RWPE2 (cell line): ENCODE measurements around the gene SLC6A2.

Source experiments
- ATAC-seq: fragments of 200-7000 bp; cut with Tn5 transposase; 3 replicates; pipeline ENCODE4 v1.9.1; 2021; ENCODE audit warnings: low read depth
- DNase-seq: peaks from one replicate; pipeline ENCODE4 v3.0.0-alpha.2; 2020; ENCODE audit warnings: low spot score
- H3K27ac ChIP-seq: fragments of 450-650 bp; 2 replicates; pipeline ENCODE4 v1.5.1; 2017; ENCODE audit warnings: mild to moderate bottlenecking; ENCODE audit not compliant: poor library complexity, severe bottlenecking
- H3K27me3 ChIP-seq: fragments of 250-450 bp; sonication (Bioruptor Pico); 2 replicates; pipeline ENCODE4 v1.5.1; 2021; ENCODE audit warnings: mild to moderate bottlenecking, moderate library complexity; ENCODE audit not compliant: insufficient read depth, poor library complexity, severe bottlenecking
- H3K36me3 ChIP-seq: fragments of 250-450 bp; sonication (Bioruptor Pico); 2 replicates; pipeline ENCODE4 v1.5.1; 2020; ENCODE audit warnings: low read depth, mild to moderate bottlenecking, moderate library complexity
- H3K4me1 ChIP-seq: fragments of 250-450 bp; sonication (Bioruptor Pico); 2 replicates; pipeline ENCODE4 v1.5.1; 2021; ENCODE audit warnings: mild to moderate bottlenecking, moderate library complexity; ENCODE audit not compliant: insufficient read depth, poor library complexity, severe bottlenecking
- H3K4me3 ChIP-seq: fragments of 250-450 bp; sonication (Bioruptor Pico); 2 replicates; pipeline ENCODE4 v1.5.1; 2021; ENCODE audit warnings: mild to moderate bottlenecking, moderate library complexity; ENCODE audit not compliant: severe bottlenecking
- H3K9me3 ChIP-seq: fragments of 250-450 bp; sonication (Bioruptor Pico); 2 replicates; pipeline ENCODE4 v1.5.1; 2021; ENCODE audit warnings: mild to moderate bottlenecking, moderate library complexity; ENCODE audit not compliant: severe bottlenecking
- CTCF ChIP-seq: fragments of 450-650 bp; IDR thresholded peaks from one replicate; pipeline ENCODE4 v1.5.1; 2017; ENCODE audit warnings: mild to moderate bottlenecking, moderate library complexity; ENCODE audit not compliant: poor library complexity, severe bottlenecking

Gene SLC6A2

DNA sequence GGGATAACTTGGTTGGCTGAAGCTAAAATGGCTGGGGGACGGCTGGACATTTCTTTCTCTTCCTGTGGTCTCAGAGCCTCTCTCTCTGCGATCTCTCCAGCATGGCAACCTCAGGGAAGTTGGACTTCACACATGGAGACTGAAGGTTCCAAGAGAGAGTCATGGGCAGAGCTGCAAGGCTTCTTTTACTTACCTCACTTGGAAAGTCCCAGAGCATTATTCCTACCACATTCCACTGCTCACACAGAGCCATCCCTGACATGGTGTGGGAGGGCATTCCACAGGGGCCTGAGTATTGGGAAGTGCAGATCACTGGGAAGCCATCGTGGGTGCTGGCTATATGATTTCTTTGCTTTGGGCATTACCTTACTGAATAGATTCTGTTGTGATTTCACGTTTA is 9.8 kb upstream of the SLC6A2 start:
- H3K9me3 ChIP-seq, result no peaks in the 10 kb centered on the region
- H3K4me3 ChIP-seq, result no peak overlapping the region
- H3K36me3 ChIP-seq, result no peaks in the 10 kb centered on the region
- ATAC-seq, result no peak
- no peak for DNase-seq
- no peak overlapping the region for H3K27ac ChIP-seq
- no peak for TF ChIP-seq CTCF
- H3K4me1 ChIP-seq, result no peaks in the 10 kb centered on the region
- no peaks in the 10 kb centered on the region for H3K27me3 ChIP-seq

- ATAC-seq, result no peak
- TF ChIP-seq CTCF, result no peak
- H3K9me3 ChIP-seq, result no peaks in the 10 kb centered on the region
- H3K27ac ChIP-seq, result no peak overlapping the region
- no peak overlapping the region for H3K4me3 ChIP-seq
- no peaks in the 10 kb centered on the region for H3K27me3 ChIP-seq
- H3K36me3 ChIP-seq, result no peaks in the 10 kb centered on the region
- H3K4me1 ChIP-seq, result no peaks in the 10 kb centered on the region
- no peak for DNase-seq
These were observed 8.4 kb upstream of the SLC6A2 start for GRCh38 chr16:55647343-55647742.

- Histone ChIP-seq H3K27ac (no peak overlapping the region), H3K9me3 (no peaks in the 10 kb centered on the region), H3K27me3 (peaks cover 4% of the 10 kb centered on the region), H3K36me3 (no peaks in the 10 kb centered on the region), H3K4me3 (no peak overlapping the region), H3K4me1 (no peaks in the 10 kb centered on the region)
- ATAC-seq (no peak), DNase-seq (no peak)
- peak; percentile 30 for TF ChIP-seq CTCF
These were observed 8.0 kb upstream of the SLC6A2 start for GRCh38 chr16:55647798-55648197.

- Histone ChIP-seq H3K27me3 (peaks cover 43% of the 10 kb centered on the region), H3K4me1 (no peaks in the 10 kb centered on the region), H3K27ac (no peak overlapping the region), H3K9me3 (no peaks in the 10 kb centered on the region), H3K4me3 (no peak overlapping the region), H3K36me3 (no peaks in the 10 kb centered on the region)
- DNase-seq, result no peak
- ATAC-seq, result no peak
- no peak for TF ChIP-seq CTCF
These were observed 3.7 kb upstream of the SLC6A2 start for GRCh38 chr16:55651841-55652824.

GRCh38 chr16:55653106-55653505 is 2.7 kb upstream of the SLC6A2 start:
- ATAC-seq (no peak), DNase-seq (no peak)
- H3K9me3 ChIP-seq, result no peaks in the 10 kb centered on the region
- no peak overlapping the region for H3K4me3 ChIP-seq
- no peak overlapping the region for H3K27ac ChIP-seq
- peaks cover 45% of the 10 kb centered on the region for H3K27me3 ChIP-seq
- no peaks in the 10 kb centered on the region for H3K36me3 ChIP-seq
- no peaks in the 10 kb centered on the region for H3K4me1 ChIP-seq
- no peak for TF ChIP-seq CTCF
